NCI-H82 treated with DMSO at 0.1 percent for 48 hours (cell line): ENCODE results near the gene SPATA20.

Experiments
- DNase-seq: peaks from one replicate; lab custom pipeline; 2025; ENCODE audit not compliant: unreplicated experiment; lab: John Stamatoyannopoulos, UW

SPATA20 gene

DNA sequence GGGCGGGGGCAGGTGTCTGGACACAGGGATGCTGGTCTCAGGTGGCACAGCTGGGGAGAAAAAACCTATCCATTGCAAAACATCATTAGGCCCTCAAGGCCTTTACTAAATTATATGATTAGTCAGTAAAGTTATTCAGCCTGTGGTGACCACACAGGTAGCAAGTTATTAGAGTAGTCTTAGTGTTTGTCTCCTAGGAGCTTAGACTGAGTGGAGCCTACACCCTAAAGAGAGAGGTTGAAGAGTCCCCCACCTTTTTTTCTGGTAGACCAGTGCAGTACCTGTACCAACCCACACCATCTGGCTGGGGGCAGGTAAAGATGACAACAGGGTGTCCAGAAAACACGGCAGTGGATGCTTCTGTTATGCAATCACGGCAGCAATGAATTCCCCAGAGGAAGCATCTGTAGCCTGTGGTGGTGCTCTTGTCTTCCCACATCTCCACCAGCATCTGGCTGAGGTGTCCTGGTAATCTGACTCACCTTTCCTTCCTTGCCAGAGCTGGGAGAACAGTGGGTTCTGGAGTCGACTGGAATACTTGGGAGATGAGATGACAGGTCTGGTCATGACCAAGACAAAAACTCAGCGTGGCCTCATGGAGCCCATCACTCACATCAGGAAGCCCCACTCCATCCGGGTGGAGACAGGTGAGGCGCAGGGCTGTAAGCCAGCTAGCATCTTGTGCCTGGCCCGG is 27.7 kb upstream of the SPATA20 start:
- DNase-seq, result no peak

DNA sequence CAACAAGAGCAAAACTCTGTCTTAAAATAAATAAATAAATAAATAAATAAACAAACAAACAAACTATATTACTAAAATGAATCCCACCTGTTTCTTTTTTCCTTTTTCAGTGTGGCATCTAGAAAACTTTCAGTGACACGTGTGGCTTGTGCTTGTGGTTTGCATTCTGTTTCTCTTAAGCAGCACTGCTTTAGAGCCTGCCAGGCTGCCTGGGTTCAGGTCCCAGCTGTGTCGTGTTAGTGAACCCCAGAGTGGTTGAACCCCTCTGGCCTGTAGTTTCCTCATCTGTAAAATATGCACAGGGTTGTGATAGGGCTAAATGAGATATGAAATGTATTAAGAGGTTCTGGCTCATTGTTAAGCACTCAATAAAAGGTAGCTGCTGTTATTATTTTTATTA is 26.5 kb upstream of the SPATA20 start:
- no peak for DNase-seq

DNA sequence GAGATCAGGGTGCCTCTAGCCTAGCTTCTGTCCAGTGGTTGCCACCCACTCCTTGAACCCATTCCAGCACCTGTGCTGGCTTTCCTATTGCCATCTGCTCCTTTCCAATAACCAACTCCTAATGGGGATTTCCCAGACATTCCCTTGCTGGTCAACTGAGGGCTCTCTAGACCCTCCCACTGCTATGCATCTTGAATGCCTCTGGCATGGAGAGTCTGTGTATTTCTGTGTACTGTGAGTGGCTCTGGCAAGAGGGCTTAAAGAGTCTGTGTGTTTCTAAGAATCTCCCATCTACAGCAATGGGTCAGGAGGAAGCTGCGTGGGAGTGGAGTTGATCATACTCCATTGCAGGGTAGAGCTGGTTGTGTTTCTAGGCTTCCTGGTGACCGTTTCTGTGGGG is 25.5 kb upstream of the SPATA20 start:
- no peak for DNase-seq

DNA sequence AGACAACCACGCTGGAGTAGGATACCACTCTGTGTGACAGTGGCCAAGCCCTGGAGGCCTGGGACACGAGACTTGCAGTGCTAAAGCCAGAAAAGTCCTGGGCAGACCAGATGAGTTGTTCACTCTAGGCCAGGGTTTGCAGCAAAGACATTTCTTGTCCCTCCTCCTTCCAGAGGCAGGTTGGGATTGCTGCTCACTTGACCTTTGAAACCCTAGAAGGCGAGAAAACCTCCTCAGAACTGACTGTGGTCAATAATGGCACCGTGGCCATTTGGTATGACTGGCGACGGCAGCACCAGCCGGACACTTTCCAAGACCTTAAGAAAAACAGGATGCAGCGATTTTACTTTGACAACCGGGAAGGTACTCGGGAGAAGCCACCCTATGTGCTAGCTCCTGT is 24.2 kb upstream of the SPATA20 start:
- no peak for DNase-seq

DNA sequence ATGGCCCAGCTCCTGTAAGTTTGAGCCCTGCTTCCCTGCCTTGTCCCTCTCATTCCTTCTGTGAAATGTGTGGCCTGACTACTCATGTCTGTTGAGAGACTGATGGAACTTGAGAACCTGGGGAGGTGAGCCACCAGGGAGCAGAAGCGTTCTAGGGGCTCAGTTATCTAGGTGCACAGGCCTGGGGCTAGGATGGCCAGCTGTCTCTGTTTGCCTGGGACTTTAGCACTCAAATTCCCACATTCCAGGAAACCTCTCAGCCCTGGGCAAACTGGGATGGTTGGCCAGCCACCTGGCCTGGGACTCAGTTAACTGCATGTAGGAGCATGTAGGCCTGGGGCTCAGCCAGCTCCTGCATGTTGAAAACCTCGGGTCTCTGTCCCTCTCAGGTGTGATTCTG is 23.8 kb upstream of the SPATA20 start:
- DNase-seq, result no peak

DNA sequence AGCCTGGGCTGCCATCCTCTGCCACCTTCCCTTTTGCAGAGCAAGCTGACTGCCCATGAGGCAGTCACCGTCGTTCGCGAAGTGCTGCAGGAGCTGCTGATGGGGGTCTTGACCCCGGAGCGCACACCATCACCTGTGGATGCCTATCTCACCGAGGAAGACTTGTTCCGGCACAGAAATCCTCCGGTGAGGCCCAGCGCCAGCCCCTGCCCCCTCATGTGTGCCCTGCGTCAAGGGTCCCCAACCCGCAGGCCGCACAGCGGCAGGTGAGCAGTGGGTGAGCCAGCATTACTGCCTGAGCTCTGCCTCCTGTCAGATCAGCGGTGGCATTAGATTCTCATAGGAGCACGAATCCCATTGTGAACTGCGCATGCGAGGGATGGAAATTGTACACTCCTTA is 22.1 kb upstream of the SPATA20 start:
- DNase-seq, result no peak

DNA sequence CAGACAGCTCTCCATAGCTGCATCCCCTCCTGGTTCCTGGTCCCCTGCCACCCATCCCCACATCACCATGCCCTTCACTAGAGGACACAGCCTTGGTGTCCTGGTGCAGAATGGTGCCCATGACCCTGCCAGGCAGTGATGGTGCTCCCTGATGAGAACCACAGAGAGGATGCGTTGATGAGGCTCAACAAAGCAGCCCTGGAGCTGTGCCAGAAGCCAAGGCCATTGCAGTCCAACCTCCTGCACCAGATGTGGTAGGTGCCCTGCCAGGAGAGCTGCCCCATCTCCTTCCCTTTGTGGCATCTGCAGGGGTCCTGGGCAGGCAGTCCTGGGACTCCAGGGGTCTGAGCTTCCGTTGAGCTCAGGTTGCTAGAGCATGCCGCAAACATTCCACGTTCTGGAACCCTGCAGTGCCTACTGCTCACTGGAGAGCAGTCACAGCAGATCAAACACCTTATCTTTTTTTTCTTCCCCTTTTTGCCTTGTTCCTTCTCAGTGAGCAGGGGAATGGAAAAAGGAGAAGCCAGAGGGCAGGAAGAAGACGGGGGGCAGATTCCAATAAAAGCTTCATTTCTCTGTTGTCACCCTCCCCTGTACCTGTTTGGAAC is 19.7 kb upstream of the SPATA20 start:
- DNase-seq, result no peak

DNA sequence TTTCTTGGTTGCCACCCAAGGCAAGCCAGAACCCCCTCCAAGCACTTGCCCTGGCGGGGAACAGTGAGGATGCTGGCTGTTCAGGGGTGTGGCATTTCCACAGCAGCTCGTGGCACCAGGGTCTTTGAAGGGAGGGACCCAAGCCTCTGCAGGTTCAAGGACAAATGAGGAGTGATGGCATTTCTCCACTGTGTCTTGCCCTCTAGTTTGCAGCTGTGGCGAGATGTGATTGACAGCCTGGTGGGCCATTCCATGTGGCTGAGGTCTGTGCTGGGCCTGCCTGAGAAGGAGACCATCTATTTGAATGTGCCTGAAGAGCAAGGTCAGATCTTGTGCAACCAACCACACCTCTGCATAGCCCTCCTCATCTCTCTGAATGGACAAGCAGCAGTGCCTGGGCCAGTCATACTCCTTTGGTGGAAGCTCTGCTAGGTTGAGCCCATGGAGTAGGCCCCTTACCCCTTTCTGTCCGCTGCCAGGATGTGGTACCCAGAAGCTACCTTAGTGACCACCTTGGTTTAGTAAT is 19.0 kb upstream of the SPATA20 start:
- no peak for DNase-seq

DNA sequence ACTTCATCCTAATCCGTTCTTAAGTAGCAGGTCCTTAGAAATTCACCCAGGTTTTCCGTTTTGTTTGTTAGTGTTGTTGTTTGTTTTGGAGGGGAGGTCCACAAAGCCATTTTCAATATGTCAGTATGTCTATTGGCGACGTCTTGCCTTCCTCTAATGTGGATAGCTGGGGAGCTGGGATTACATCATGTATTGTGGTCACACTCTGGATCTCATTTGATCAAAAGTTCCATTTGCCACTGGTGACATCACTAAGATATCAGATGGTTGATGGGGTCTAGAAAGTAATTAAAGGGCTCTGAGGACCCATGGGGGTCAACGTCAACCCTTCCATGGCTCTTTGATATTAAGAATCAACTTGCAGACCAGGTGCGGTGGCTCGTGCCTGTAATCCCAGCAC is 17.1 kb upstream of the SPATA20 start:
- no peak for DNase-seq

DNA sequence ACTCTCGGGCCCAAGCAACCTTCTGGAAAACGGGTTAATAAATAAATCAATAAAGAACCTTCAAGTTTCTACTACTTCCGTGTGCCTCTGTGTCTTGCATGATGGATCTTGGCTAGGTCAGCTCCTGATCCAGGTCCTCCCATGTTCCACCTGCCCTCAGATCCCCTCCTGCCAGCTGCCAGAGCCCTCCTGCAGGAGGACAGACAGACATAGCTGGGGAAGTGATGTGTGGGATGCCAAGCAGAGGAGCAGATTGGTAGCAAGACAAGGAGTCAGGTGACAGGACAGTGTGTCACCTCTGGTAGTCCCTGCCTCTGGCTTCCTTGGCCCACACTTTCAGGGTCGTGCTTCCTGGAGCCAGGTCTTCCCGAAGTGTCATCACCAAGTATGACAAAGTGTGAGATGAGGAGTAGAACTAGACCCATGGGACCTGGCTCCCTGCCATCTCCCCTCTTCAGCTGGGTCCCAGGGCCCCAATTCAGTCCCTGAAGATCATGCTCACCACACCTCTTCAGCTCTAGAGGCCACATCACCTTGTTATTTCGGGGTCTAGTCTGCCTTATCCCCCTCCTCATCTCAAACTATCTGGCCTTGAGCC is 15.4 kb upstream of the SPATA20 start:
- no peak for DNase-seq

DNA sequence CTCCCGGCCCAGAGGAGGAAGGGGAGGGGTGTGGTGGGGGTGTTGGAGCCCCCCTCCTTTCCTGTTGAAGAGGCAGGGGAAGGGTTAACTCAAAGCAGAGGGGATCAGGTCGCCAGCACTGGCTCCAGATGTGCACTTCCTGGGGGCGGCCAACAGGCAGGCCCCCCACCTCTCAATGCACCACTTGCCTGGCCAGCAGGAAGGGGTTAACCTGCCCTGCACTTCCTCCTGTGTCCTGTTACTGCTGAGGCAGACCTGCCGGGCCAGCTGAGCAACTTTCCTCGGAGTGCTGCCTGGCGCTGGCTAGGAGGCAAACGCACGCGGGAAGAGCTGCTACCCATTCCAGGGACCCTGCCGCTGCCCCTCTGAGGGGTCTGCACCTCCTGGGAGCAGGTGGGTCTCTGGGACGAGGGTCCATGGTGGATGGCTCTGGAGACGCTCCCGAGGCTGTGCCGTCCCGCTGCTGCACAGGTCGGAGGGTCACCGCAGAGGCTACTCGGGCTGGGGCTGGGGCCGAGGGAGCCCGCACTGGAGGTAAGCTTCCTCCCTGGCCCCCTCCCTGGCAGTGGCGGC is 14.4 kb upstream of the SPATA20 start, which contains the start of gene EPN3:
Gene EPN3 (plus strand): TSS at position 284 of the 573 bp plus-strand sequence. CDS start 3,822 bp downstream, outside the sequence.
- no peak for DNase-seq

DNA sequence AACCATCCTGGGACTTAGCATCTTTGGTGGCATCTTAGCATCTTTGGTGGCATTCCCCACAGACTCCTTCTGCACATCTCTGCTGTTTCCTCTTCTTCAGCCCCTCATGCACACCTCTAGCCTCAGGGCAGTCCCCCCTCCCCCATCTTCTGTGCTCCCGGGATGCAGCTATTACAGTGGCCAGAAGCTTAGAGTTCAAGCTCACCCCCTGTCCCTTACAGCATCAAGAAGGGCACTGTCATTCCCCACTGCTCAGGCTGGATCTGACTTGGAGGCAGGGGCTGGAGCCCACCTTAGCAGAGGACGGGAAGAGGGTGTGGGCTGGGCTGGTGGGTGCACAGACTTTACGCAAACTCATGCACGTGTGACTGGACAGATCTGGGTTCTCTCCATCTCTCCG is 13.8 kb upstream of the SPATA20 start:
- DNase-seq, result no peak

DNA sequence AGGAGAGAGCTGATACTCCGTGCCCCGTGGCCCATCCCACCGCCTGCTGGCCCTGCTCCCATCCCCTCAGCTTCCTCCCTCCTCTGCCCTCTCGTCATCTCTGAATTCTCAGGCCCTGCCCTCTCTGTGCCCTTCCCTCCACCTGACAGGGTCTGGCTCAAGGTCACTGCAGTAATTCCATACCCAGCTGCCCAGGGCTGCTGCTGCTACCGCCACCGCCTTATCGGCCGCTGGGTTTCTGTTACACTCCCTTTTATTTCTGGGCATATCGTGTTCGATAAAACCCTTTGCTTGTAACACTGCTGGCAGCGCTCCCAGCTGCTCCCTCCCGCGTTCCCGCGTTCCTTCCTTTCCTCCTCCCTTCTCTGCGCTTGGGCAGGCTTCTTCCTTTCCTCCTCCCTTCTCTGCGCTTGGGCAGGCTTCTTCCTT is 13.2 kb upstream of the SPATA20 start:
- no peak for DNase-seq

DNA sequence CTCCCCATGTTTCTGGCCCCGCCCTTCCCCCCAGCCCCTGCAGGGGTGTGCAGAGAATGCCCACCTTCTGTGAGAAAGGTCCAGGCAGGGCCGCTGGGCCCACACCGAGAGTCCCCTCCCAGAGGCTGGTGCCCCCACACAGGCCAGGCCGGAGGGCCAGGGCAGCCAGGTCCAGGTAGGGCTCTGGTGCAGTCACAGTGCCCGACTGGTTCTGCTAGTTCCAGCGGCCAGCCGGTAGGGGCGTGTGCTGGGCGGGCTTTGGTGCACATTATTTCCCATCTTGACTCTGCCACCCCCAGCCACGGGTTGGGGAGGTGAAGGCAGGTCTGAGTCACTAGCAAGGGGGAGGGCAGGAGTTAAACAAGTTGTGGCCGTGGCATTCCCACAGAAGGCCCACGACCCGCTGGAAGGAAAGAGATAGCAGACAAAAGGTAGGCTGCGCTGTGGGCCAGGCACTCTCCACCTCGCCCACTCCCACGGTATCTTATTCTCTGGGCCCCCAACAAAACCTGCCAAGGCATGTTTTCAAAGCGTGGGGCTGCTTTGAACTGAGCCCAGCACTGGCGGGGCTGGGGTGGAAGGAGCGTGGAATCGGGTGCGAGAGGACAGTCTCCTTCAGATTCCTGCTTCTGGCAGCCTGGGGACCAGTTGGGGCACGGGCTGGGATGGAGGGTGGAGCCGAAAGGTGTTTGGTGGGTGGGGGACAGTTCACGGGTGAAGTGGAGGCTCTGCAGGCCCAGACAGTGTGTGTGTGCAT is 12.6 kb upstream of the SPATA20 start:
- DNase-seq, result no peak

DNA sequence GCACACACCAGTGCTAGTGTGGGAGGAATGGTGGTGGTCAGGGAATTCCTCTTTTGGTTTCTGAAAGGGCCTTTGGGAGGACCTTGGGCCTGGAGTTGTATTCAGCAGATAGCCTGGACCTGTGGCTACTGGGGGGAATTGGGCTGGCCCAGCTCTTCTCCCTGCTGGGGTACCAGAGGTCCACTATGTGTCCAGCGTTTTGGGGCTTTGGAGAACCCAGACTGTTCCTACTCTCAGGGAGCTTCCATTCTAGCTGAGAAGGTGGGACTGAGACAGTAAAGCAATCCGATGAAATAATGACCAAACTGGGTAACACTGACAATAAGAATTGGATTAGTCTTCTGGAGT is 12.0 kb upstream of the SPATA20 start:
- DNase-seq, result no peak

DNA sequence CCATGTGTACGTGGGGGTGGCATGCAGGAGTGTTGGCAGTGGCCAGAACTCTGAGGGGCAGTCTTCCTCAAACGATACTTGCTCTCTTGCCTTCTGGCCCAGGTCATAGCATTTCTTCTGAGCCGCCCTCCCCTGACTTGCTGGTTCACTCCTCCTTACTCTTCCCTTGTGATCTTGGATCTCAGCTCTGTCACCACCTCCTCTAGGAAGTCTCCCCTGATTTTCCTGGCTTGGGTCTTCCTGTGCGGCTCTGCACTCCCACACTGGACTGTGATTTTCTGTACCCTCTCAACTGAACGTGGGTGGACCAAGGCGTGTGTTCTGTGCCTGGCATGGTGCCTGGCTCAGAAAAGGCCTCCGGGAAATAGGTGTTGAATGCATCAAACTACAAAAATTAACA is 11.6 kb upstream of the SPATA20 start:
- DNase-seq, result no peak

DNA sequence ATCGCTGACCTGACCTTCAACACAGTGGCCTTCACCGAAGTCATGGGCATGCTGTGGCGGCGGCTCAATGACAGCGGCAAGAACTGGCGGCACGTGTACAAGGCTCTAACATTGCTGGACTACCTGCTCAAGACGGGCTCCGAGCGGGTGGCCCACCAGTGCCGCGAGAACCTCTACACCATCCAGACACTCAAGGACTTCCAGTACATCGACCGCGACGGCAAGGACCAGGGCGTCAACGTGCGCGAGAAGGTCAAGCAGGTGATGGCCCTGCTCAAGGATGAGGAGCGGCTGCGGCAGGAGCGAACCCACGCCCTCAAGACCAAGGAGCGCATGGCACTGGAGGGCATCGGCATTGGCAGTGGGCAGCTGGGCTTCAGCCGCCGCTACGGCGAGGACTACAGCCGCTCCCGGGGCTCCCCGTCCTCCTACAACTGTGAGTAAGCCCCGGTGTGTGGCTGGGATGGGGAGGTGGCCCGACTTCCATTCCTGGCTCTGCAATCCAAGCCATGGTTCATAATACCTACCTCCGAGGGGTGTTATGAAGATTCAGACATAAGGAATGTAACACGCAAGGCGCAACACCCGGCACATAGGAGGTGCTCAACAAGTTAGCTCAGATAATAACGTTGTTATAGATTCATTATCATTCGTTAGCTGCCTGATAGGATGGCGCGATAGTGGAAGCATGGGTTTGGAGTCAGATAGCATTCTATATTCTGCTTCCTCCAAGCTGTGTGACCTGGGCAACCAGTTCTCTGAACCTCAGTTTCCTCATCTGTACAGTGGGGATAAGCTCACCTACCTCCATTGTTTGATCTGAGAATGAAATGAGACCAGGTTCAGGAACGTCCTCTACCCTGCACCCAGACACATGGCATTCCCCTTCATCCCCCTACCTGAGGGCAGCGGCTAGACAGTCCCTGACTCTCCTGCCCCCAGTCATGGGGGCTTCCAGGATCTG is 10.0 kb upstream of the SPATA20 start:
- no peak for DNase-seq

DNA sequence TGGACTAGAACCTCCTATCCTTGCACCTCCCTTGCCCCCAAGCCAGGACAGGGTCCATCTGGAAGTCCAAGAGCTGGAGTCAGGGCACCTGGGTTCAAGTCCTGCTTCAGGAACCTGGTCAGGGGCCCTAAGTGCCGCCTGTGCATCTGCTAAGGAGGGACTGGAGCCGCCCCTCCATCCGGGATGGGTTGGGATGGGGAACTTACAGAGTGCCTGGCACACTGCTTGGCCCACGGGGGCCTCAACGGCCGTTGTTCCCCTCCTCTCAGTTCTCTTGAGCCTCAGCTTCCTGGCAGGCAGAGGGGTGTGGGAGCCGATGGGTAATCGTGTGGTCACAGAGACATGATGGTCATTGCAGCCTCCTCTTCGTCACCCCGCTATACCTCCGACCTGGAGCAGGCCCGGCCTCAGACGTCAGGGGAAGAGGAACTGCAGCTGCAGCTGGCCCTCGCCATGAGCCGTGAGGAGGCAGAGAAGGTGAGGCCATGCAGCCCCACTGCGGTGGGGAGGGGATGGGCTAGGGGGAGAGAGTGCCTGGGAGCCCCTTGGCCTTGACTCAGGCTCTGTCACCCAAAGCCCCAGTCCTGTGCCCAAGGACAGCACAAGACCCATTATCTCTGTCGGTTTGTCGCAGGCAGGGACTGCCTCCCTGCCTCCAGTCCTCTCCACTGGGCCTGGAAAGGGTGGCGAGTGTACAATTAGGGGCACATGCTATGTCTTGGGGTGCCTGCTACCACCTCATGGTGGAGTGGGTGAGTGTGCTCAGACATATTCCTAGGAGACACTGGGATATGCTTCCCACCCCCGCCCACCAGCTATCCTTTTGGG is 9.0 kb upstream of the SPATA20 start:
- DNase-seq, result no peak
